H9 (cell line): ENCODE measurements around the gene CEMIP. TPM values are rescaled to one million over a fixed set of nuclear protein-coding genes. Genes with fewer than 3 reads are reported as not detected.

ENCODE experiments used
- DNase-seq: peaks from one replicate; pipeline ENCODE4 v3.0.0-alpha.2; 2017
- H2AFZ ChIP-seq: one replicate; pipeline ENCODE4 v1.6.1; 2013; ENCODE audit warnings: mild to moderate bottlenecking, low read length, control low read depth, moderate library complexity
- H2AK5ac ChIP-seq: 2 replicates; pipeline ENCODE4 v1.6.1; 2013; ENCODE audit warnings: low read length, control low read depth, mixed read lengths; ENCODE audit not compliant: insufficient read length
- H2BK120ac ChIP-seq: one replicate; pipeline ENCODE4 v1.6.1; 2013; ENCODE audit warnings: low read depth, mild to moderate bottlenecking, low read length, control low read depth, inconsistent platforms; ENCODE audit not compliant: poor library complexity, severe bottlenecking
- H2BK12ac ChIP-seq: 2 replicates; pipeline ENCODE4 v1.6.1; 2013; ENCODE audit warnings: low read length, control low read depth, mixed read lengths, low read depth; ENCODE audit not compliant: insufficient read length
- H2BK15ac ChIP-seq: 2 replicates; pipeline ENCODE4 v1.6.1; 2013; ENCODE audit warnings: low read depth, low read length, control low read depth
- H2BK20ac ChIP-seq: one replicate; pipeline ENCODE4 v1.6.1; 2013; ENCODE audit warnings: low read depth, mild to moderate bottlenecking, low read length, control low read depth, inconsistent platforms; ENCODE audit not compliant: poor library complexity, severe bottlenecking
- H2BK5ac ChIP-seq: 2 replicates; pipeline ENCODE4 v1.6.1; 2013; ENCODE audit warnings: low read length, control low read depth, mixed read lengths; ENCODE audit not compliant: insufficient read length
- H3K14ac ChIP-seq: 2 replicates; pipeline ENCODE4 v1.6.1; 2013; ENCODE audit warnings: low read length, control low read depth; ENCODE audit not compliant: insufficient read depth
- H3K18ac ChIP-seq: 2 replicates; pipeline ENCODE4 v1.6.1; 2013; ENCODE audit warnings: low read depth, mild to moderate bottlenecking, mixed read lengths, low read length, control low read depth; ENCODE audit not compliant: insufficient read length
- H3K23ac ChIP-seq: 2 replicates; pipeline ENCODE4 v1.6.1; 2013; ENCODE audit warnings: low read length, control low read depth, mixed read lengths, low read depth; ENCODE audit not compliant: insufficient read length
- H3K23me2 ChIP-seq: 2 replicates; pipeline ENCODE4 v1.6.1; 2013; ENCODE audit warnings: low read depth, mild to moderate bottlenecking, mixed read lengths, low read length, control low read depth; ENCODE audit not compliant: insufficient read length, poor library complexity, severe bottlenecking
- H3K27ac ChIP-seq: 2 replicates; pipeline ENCODE4 v1.5.1; 2013; ENCODE audit warnings: low read length, control low read depth, mixed read lengths, low read depth; ENCODE audit not compliant: insufficient read length
- H3K27me3 ChIP-seq: 2 replicates; pipeline ENCODE4 v1.6.1; 2013; ENCODE audit warnings: low read length, control low read depth, inconsistent platforms; ENCODE audit not compliant: insufficient read depth
- H3K4ac ChIP-seq: 2 replicates; pipeline ENCODE4 v1.6.1; 2013; ENCODE audit warnings: low read depth, mild to moderate bottlenecking, control low read depth, inconsistent platforms, low read length, moderate library complexity
- H3K4me1 ChIP-seq: 2 replicates; pipeline ENCODE4 v1.6.1; 2013; ENCODE audit warnings: low read length, control low read depth, inconsistent platforms; ENCODE audit not compliant: insufficient read depth
- H3K4me2 ChIP-seq: 2 replicates; pipeline ENCODE4 v1.6.1; 2013; ENCODE audit warnings: low read length, control low read depth, mixed read lengths; ENCODE audit not compliant: insufficient read length, insufficient read depth
- H3K56ac ChIP-seq: 2 replicates; pipeline ENCODE4 v1.6.1; 2013; ENCODE audit warnings: low read depth, mild to moderate bottlenecking, mixed read lengths, low read length, control low read depth; ENCODE audit not compliant: insufficient read length
- H3K79me1 ChIP-seq: 2 replicates; pipeline ENCODE4 v1.6.1; 2013; ENCODE audit warnings: low read depth, mild to moderate bottlenecking, moderate library complexity, low read length, control low read depth, inconsistent platforms; ENCODE audit not compliant: insufficient read depth, poor library complexity, severe bottlenecking
- H3K79me2 ChIP-seq: 2 replicates; pipeline ENCODE4 v1.6.1; 2013; ENCODE audit warnings: low read length, control low read depth, inconsistent platforms; ENCODE audit not compliant: insufficient read depth
- H3K9ac ChIP-seq: 2 replicates; pipeline ENCODE4 v1.6.1; 2013; ENCODE audit warnings: low read length, control low read depth, mixed read lengths; ENCODE audit not compliant: insufficient read length; ENCODE audit errors: extremely low read depth
- H3K9me3 ChIP-seq: one replicate; pipeline ENCODE4 v1.6.1; 2013; ENCODE audit warnings: low read depth, low read length, inconsistent platforms; ENCODE audit not compliant: control insufficient read depth
- H3T11ph ChIP-seq: one replicate; pipeline ENCODE4 v1.6.1; 2013; ENCODE audit warnings: mild to moderate bottlenecking, low read length, control low read depth, inconsistent platforms
- H4K20me1 ChIP-seq: one replicate; pipeline ENCODE4 v1.6.1; 2013; ENCODE audit not compliant: control insufficient read depth, insufficient read length, insufficient read depth
- H4K5ac ChIP-seq: 2 replicates; pipeline ENCODE4 v1.6.1; 2013; ENCODE audit warnings: low read depth, mild to moderate bottlenecking, mixed read lengths, low read length, control low read depth; ENCODE audit not compliant: insufficient read length
- H4K8ac ChIP-seq: replicated peaks from 2 replicates; pipeline ENCODE4 v1.6.1; 2013; ENCODE audit warnings: low read length, control low read depth, mixed read lengths, low read depth; ENCODE audit not compliant: insufficient read length
- H4K91ac ChIP-seq: 2 replicates; pipeline ENCODE4 v1.6.1; 2013; ENCODE audit warnings: low read depth, mild to moderate bottlenecking, moderate library complexity, mixed read lengths, low read length, control low read depth; ENCODE audit not compliant: insufficient read length
- H3K27ac Mint-ChIP-seq, 3 experiments: 2 replicates in 2 of 3; 3 replicates in 1 of 3; pipeline ENCODE4 v1.8.0; 2020 to 2021; ENCODE audit warnings: mixed read lengths in 3 of 3, mild to moderate bottlenecking in 1 of 3, moderate library complexity in 1 of 3
- H3K27me3 Mint-ChIP-seq: 2 replicates; pipeline ENCODE4 v1.8.0; 2021; ENCODE audit warnings: low read depth, mild to moderate bottlenecking, moderate library complexity, mixed read lengths
- H3K36me3 Mint-ChIP-seq, 3 experiments: 2 replicates in 2 of 3; 3 replicates in 1 of 3; pipeline ENCODE4 v1.8.0; 2020 to 2021; ENCODE audit warnings: low read depth in 3 of 3, mixed read lengths in 3 of 3; ENCODE audit not compliant: insufficient read depth in 1 of 3
- H3K4me1 Mint-ChIP-seq, 2 experiments: 2 replicates each; pipeline ENCODE4 v1.8.0; 2020; ENCODE audit warnings: mixed read lengths in 2 of 2
- H3K4me3 Mint-ChIP-seq, 2 experiments: 2 replicates in 1 of 2; 3 replicates in 1 of 2; pipeline ENCODE4 v1.8.0; 2020 to 2021; ENCODE audit warnings: mild to moderate bottlenecking in 2 of 2, mixed read lengths in 2 of 2, moderate library complexity in 1 of 2
- H3K9me3 Mint-ChIP-seq, 2 experiments: 2 replicates in 1 of 2; 3 replicates in 1 of 2; pipeline ENCODE4 v1.8.0; 2020; ENCODE audit warnings: mild to moderate bottlenecking in 2 of 2, mixed read lengths in 2 of 2, moderate library complexity in 1 of 2
- CTCF ChIP-seq: fragments of 200-600 bp; sonication (generic); conservative IDR thresholded peaks from 3 replicates; pipeline ENCODE4 v1.8.0; 2021; ENCODE audit warnings: antibody characterized with exemption, mild to moderate bottlenecking
- WGBS: extraction: QIAGEN DNeasy Blood & Tissue Kit; methylation state at CpG from one replicate; pipeline ENCODE4 v1.1.7; 2013; ENCODE audit warnings: missing lambda C conversion rate, low lambda C conversion rate, mixed read lengths; ENCODE audit not compliant: insufficient read length; ENCODE audit errors: extremely low coverage; 5-methylcytosine and 5-hydroxymethylcytosine counted together
- total RNA-seq: library from RNA; stranded (reverse); gene quantifications from 2 replicates; pipeline ENCODE4 v1.2.1, GENCODE V29; 2021

Gene CEMIP
- total RNA-seq, 1 experiment from 2014 or later: 0.09 TPM

GRCh38 chr15:80804970-80805495, 25.9 kb downstream of the CEMIP start:
- no peak overlapping the region for H3K4me3 Mint-ChIP-seq
- H4K20me1 ChIP-seq: no peaks in the 10 kb centered on the region
- H2BK5ac ChIP-seq: no peak overlapping the region
- H3K4ac ChIP-seq: no peak overlapping the region
- H3K14ac ChIP-seq: no peak overlapping the region
- WGBS: no CpG with 5 or more reads among the region's 10 CpGs
- H3K56ac ChIP-seq: no peak overlapping the region
- peaks cover 10% of the 10 kb centered on the region in 2 experiments for H3K4me1 Mint-ChIP-seq
- no peaks in the 10 kb centered on the region for H3K9me3 Mint-ChIP-seq
- no peaks in the 10 kb centered on the region for H3K9me3 ChIP-seq
- no peak overlapping the region for H2BK120ac ChIP-seq
- no peaks in the 10 kb centered on the region for H3K79me1 ChIP-seq
- H3K27me3 Mint-ChIP-seq: peaks cover 3% of the 10 kb centered on the region; the same call in 1 of the 2 replicates
- no peak overlapping the region for H3K18ac ChIP-seq
- H3K23me2 ChIP-seq: no peaks in the 10 kb centered on the region
- H4K5ac ChIP-seq: no peak overlapping the region
- H4K8ac ChIP-seq: no peak overlapping the region
- H2BK20ac ChIP-seq: no peak overlapping the region
- no peaks in the 10 kb centered on the region for H3K4me1 ChIP-seq
- no peak overlapping the region for H3K9ac ChIP-seq
- no peak for DNase-seq
- H2AFZ ChIP-seq: no peak overlapping the region
- H4K91ac ChIP-seq: no peak overlapping the region
- no peak overlapping the region for H3K27ac Mint-ChIP-seq
- H3K79me2 ChIP-seq: no peaks in the 10 kb centered on the region
- no peak overlapping the region for H3T11ph ChIP-seq
- H2BK15ac ChIP-seq: no peak overlapping the region
- no peak overlapping the region for H2AK5ac ChIP-seq
- H2BK12ac ChIP-seq: no peak overlapping the region
- no peaks in the 10 kb centered on the region for H3K27me3 ChIP-seq
- H3K36me3 Mint-ChIP-seq: no peaks in the 10 kb centered on the region
- H3K27ac ChIP-seq: no peak overlapping the region
- no peak overlapping the region for H3K23ac ChIP-seq
- H3K4me2 ChIP-seq: no peak overlapping the region
- TF ChIP-seq CTCF: no peak
